ENCODE data around the gene MIPOL1. TPM values are rescaled to one million over a fixed set of nuclear protein-coding genes. Genes with fewer than 3 reads are reported as not detected.
A peak's percentile ranks its signal among the peaks of the same experiment; 100 is the strongest.

MIPOL1 gene
- total and polyA plus RNA-seq, 2 of the 13 experiments (the other 11 are each of a cell fraction or from before 2014, with no cell fraction given) = 8.6 to 34.2 TPM

- TF ChIP-seq CEBPZ (IDR thresholded peaks at IDR 0.05; ENCODE audit: low read length) = no peak
- TF ChIP-seq ZNF780A (CRISPR knock-in tag; IDR thresholded peaks at IDR 0.05) = no peak
- no peak for TF ChIP-seq XBP1 (CRISPR knock-in tag; IDR thresholded peaks at IDR 0.05)
- TF ChIP-seq SIN3A (IDR thresholded peaks at IDR 0.05; ENCODE audit: borderline replicate concordance, low read depth, low read length) = no peak
- TF ChIP-seq GPBP1L1 (CRISPR knock-in tag; IDR thresholded peaks at IDR 0.05) = no peak
- no peak for TF ChIP-seq SRSF4 (IDR thresholded peaks at IDR 0.05; ENCODE audit: low read depth, low read length, poor library complexity, severe bottlenecking)
- no peak for TF ChIP-seq IKZF1 (IDR thresholded peaks at IDR 0.05)
- no peak for TF ChIP-seq ZBTB20 (CRISPR knock-in tag; IDR thresholded peaks at IDR 0.05; ENCODE audit: borderline replicate concordance, low read depth)
- TF ChIP-seq FOSL1 (CRISPR knock-in tag; IDR thresholded peaks at IDR 0.05; ENCODE audit: borderline replicate concordance) = no peak
- TF ChIP-seq NR2C2 (CRISPR knock-in tag; IDR thresholded peaks at IDR 0.05; ENCODE audit: borderline replicate concordance) = peak; percentile 48; the same call in 1 of the 2 replicates
- TF ChIP-seq ZNF737 (CRISPR knock-in tag; IDR thresholded peaks at IDR 0.05; ENCODE audit: borderline replicate concordance) = no peak
- TF ChIP-seq ZNF263 (CRISPR knock-in tag; IDR thresholded peaks at IDR 0.05) = 0 out of 2 replicates have a peak, but pooled peaks have one; percentile 18
- TF ChIP-seq TCF12 (IDR thresholded peaks at IDR 0.05) = no peak
- TF ChIP-seq TCF12 (CRISPR knock-in tag; IDR thresholded peaks at IDR 0.05) = no peak
- no peak for TF ChIP-seq TERF1 (CRISPR knock-in tag; IDR thresholded peaks at IDR 0.05)
- no peak for TF ChIP-seq KLF13 (CRISPR knock-in tag; IDR thresholded peaks at IDR 0.05)
- no peak for TF ChIP-seq YY1 (IDR thresholded peaks at IDR 0.05; ENCODE audit: insufficient read depth, insufficient replicate concordance, low read depth, low read length)
- no peak for TF ChIP-seq ARNT2 (CRISPR knock-in tag; IDR thresholded peaks at IDR 0.05; ENCODE audit: low read depth)
- TF ChIP-seq ZEB1 (IDR thresholded peaks at IDR 0.05; ENCODE audit: insufficient replicate concordance, low read depth) = no peak
- TF ChIP-seq ZMYM4 (CRISPR knock-in tag; IDR thresholded peaks at IDR 0.05) = 0 out of 2 replicates have a peak, but pooled peaks have one; percentile 28
- no peak for TF ChIP-seq ZGPAT (CRISPR knock-in tag; IDR thresholded peaks at IDR 0.05)
- TF ChIP-seq PITX1 (CRISPR knock-in tag; IDR thresholded peaks at IDR 0.05) = no peak
- 0 out of 2 replicates have a peak, but pooled peaks have one; percentile 14 for TF ChIP-seq THAP11 (CRISPR knock-in tag; IDR thresholded peaks at IDR 0.05)
- peak; percentile 53; the same call in 1 of the 2 replicates for TF ChIP-seq ZNF20 (CRISPR knock-in tag; IDR thresholded peaks at IDR 0.05)
- no peak for TF ChIP-seq ZNF460 (CRISPR knock-in tag; IDR thresholded peaks at IDR 0.05; ENCODE audit: borderline replicate concordance)
Measured at GRCh38 chr14:37201724-37202123, 4.0 kb downstream of the MIPOL1 start (continued).
